H9 (cell line): Measurements from ENCODE around the gene PPP1R16B. TPM values are rescaled to one million over a fixed set of nuclear protein-coding genes. Genes with fewer than 3 reads are reported as not detected.

ENCODE experiments used
- DNase-seq: peaks from one replicate; pipeline ENCODE4 v3.0.0-alpha.2; 2017
- H2AFZ ChIP-seq: one replicate; pipeline ENCODE4 v1.6.1; 2013; ENCODE audit warnings: mild to moderate bottlenecking, low read length, control low read depth, moderate library complexity
- H2AK5ac ChIP-seq: 2 replicates; pipeline ENCODE4 v1.6.1; 2013; ENCODE audit warnings: low read length, control low read depth, mixed read lengths; ENCODE audit not compliant: insufficient read length
- H2BK120ac ChIP-seq: one replicate; pipeline ENCODE4 v1.6.1; 2013; ENCODE audit warnings: low read depth, mild to moderate bottlenecking, low read length, control low read depth, inconsistent platforms; ENCODE audit not compliant: poor library complexity, severe bottlenecking
- H2BK12ac ChIP-seq: 2 replicates; pipeline ENCODE4 v1.6.1; 2013; ENCODE audit warnings: low read length, control low read depth, mixed read lengths, low read depth; ENCODE audit not compliant: insufficient read length
- H2BK15ac ChIP-seq: 2 replicates; pipeline ENCODE4 v1.6.1; 2013; ENCODE audit warnings: low read depth, low read length, control low read depth
- H2BK20ac ChIP-seq: one replicate; pipeline ENCODE4 v1.6.1; 2013; ENCODE audit warnings: low read depth, mild to moderate bottlenecking, low read length, control low read depth, inconsistent platforms; ENCODE audit not compliant: poor library complexity, severe bottlenecking
- H2BK5ac ChIP-seq: 2 replicates; pipeline ENCODE4 v1.6.1; 2013; ENCODE audit warnings: low read length, control low read depth, mixed read lengths; ENCODE audit not compliant: insufficient read length
- H3K14ac ChIP-seq: 2 replicates; pipeline ENCODE4 v1.6.1; 2013; ENCODE audit warnings: low read length, control low read depth; ENCODE audit not compliant: insufficient read depth
- H3K18ac ChIP-seq: 2 replicates; pipeline ENCODE4 v1.6.1; 2013; ENCODE audit warnings: low read depth, mild to moderate bottlenecking, mixed read lengths, low read length, control low read depth; ENCODE audit not compliant: insufficient read length
- H3K23ac ChIP-seq: 2 replicates; pipeline ENCODE4 v1.6.1; 2013; ENCODE audit warnings: low read length, control low read depth, mixed read lengths, low read depth; ENCODE audit not compliant: insufficient read length
- H3K23me2 ChIP-seq: 2 replicates; pipeline ENCODE4 v1.6.1; 2013; ENCODE audit warnings: low read depth, mild to moderate bottlenecking, mixed read lengths, low read length, control low read depth; ENCODE audit not compliant: insufficient read length, poor library complexity, severe bottlenecking
- H3K27ac ChIP-seq: 2 replicates; pipeline ENCODE4 v1.5.1; 2013; ENCODE audit warnings: low read length, control low read depth, mixed read lengths, low read depth; ENCODE audit not compliant: insufficient read length
- H3K27me3 ChIP-seq: 2 replicates; pipeline ENCODE4 v1.6.1; 2013; ENCODE audit warnings: low read length, control low read depth, inconsistent platforms; ENCODE audit not compliant: insufficient read depth
- H3K4ac ChIP-seq: 2 replicates; pipeline ENCODE4 v1.6.1; 2013; ENCODE audit warnings: low read depth, mild to moderate bottlenecking, control low read depth, inconsistent platforms, low read length, moderate library complexity
- H3K4me1 ChIP-seq: 2 replicates; pipeline ENCODE4 v1.6.1; 2013; ENCODE audit warnings: low read length, control low read depth, inconsistent platforms; ENCODE audit not compliant: insufficient read depth
- H3K4me2 ChIP-seq: 2 replicates; pipeline ENCODE4 v1.6.1; 2013; ENCODE audit warnings: low read length, control low read depth, mixed read lengths; ENCODE audit not compliant: insufficient read length, insufficient read depth
- H3K56ac ChIP-seq: 2 replicates; pipeline ENCODE4 v1.6.1; 2013; ENCODE audit warnings: low read depth, mild to moderate bottlenecking, mixed read lengths, low read length, control low read depth; ENCODE audit not compliant: insufficient read length
- H3K79me1 ChIP-seq: 2 replicates; pipeline ENCODE4 v1.6.1; 2013; ENCODE audit warnings: low read depth, mild to moderate bottlenecking, moderate library complexity, low read length, control low read depth, inconsistent platforms; ENCODE audit not compliant: insufficient read depth, poor library complexity, severe bottlenecking
- H3K79me2 ChIP-seq: 2 replicates; pipeline ENCODE4 v1.6.1; 2013; ENCODE audit warnings: low read length, control low read depth, inconsistent platforms; ENCODE audit not compliant: insufficient read depth
- H3K9ac ChIP-seq: 2 replicates; pipeline ENCODE4 v1.6.1; 2013; ENCODE audit warnings: low read length, control low read depth, mixed read lengths; ENCODE audit not compliant: insufficient read length; ENCODE audit errors: extremely low read depth
- H3K9me3 ChIP-seq: one replicate; pipeline ENCODE4 v1.6.1; 2013; ENCODE audit warnings: low read depth, low read length, inconsistent platforms; ENCODE audit not compliant: control insufficient read depth
- H3T11ph ChIP-seq: one replicate; pipeline ENCODE4 v1.6.1; 2013; ENCODE audit warnings: mild to moderate bottlenecking, low read length, control low read depth, inconsistent platforms
- H4K20me1 ChIP-seq: one replicate; pipeline ENCODE4 v1.6.1; 2013; ENCODE audit not compliant: control insufficient read depth, insufficient read length, insufficient read depth
- H4K5ac ChIP-seq: 2 replicates; pipeline ENCODE4 v1.6.1; 2013; ENCODE audit warnings: low read depth, mild to moderate bottlenecking, mixed read lengths, low read length, control low read depth; ENCODE audit not compliant: insufficient read length
- H4K8ac ChIP-seq: replicated peaks from 2 replicates; pipeline ENCODE4 v1.6.1; 2013; ENCODE audit warnings: low read length, control low read depth, mixed read lengths, low read depth; ENCODE audit not compliant: insufficient read length
- H4K91ac ChIP-seq: 2 replicates; pipeline ENCODE4 v1.6.1; 2013; ENCODE audit warnings: low read depth, mild to moderate bottlenecking, moderate library complexity, mixed read lengths, low read length, control low read depth; ENCODE audit not compliant: insufficient read length
- H3K27ac Mint-ChIP-seq, 3 experiments: 2 replicates in 2 of 3; 3 replicates in 1 of 3; pipeline ENCODE4 v1.8.0; 2020 to 2021; ENCODE audit warnings: mixed read lengths in 3 of 3, mild to moderate bottlenecking in 1 of 3, moderate library complexity in 1 of 3
- H3K27me3 Mint-ChIP-seq: 2 replicates; pipeline ENCODE4 v1.8.0; 2021; ENCODE audit warnings: low read depth, mild to moderate bottlenecking, moderate library complexity, mixed read lengths
- H3K36me3 Mint-ChIP-seq, 3 experiments: 2 replicates in 2 of 3; 3 replicates in 1 of 3; pipeline ENCODE4 v1.8.0; 2020 to 2021; ENCODE audit warnings: low read depth in 3 of 3, mixed read lengths in 3 of 3; ENCODE audit not compliant: insufficient read depth in 1 of 3
- H3K4me1 Mint-ChIP-seq, 2 experiments: 2 replicates each; pipeline ENCODE4 v1.8.0; 2020; ENCODE audit warnings: mixed read lengths in 2 of 2
- H3K4me3 Mint-ChIP-seq, 2 experiments: 2 replicates in 1 of 2; 3 replicates in 1 of 2; pipeline ENCODE4 v1.8.0; 2020 to 2021; ENCODE audit warnings: mild to moderate bottlenecking in 2 of 2, mixed read lengths in 2 of 2, moderate library complexity in 1 of 2
- H3K9me3 Mint-ChIP-seq, 2 experiments: 2 replicates in 1 of 2; 3 replicates in 1 of 2; pipeline ENCODE4 v1.8.0; 2020; ENCODE audit warnings: mild to moderate bottlenecking in 2 of 2, mixed read lengths in 2 of 2, moderate library complexity in 1 of 2
- CTCF ChIP-seq: fragments of 200-600 bp; sonication (generic); conservative IDR thresholded peaks from 3 replicates; pipeline ENCODE4 v1.8.0; 2021; ENCODE audit warnings: antibody characterized with exemption, mild to moderate bottlenecking
- WGBS: extraction: QIAGEN DNeasy Blood & Tissue Kit; methylation state at CpG from one replicate; pipeline ENCODE4 v1.1.7; 2013; ENCODE audit warnings: missing lambda C conversion rate, low lambda C conversion rate, mixed read lengths; ENCODE audit not compliant: insufficient read length; ENCODE audit errors: extremely low coverage; 5-methylcytosine and 5-hydroxymethylcytosine counted together
- total RNA-seq: library from RNA; stranded (reverse); gene quantifications from 2 replicates; pipeline ENCODE4 v1.2.1, GENCODE V29; 2021

The PPP1R16B gene
- total RNA-seq, 1 experiment from 2014 or later: 8.2 TPM

GRCh38 chr20:38842026-38842425, 36.5 kb downstream of the PPP1R16B start:
- Histone ChIP-seq H2BK5ac (no peak overlapping the region), H2AK5ac (no peak overlapping the region), H2BK20ac (no peak overlapping the region), H4K20me1 (no peaks in the 10 kb centered on the region), H4K8ac (no peak overlapping the region), H3K79me2 (no peaks in the 10 kb centered on the region), H3K4ac (no peak overlapping the region), H3K9ac (no peak overlapping the region), H2BK15ac (no peak overlapping the region), H4K5ac (no peak overlapping the region), H3K14ac (no peak overlapping the region), H3K79me1 (no peaks in the 10 kb centered on the region), H3K56ac (no peak overlapping the region), H3K23me2 (no peaks in the 10 kb centered on the region), H2AFZ (no peak overlapping the region), H3K4me1 (no peaks in the 10 kb centered on the region), H4K91ac (no peak overlapping the region), H3T11ph (no peak overlapping the region), H2BK12ac (no peak overlapping the region), H3K27me3 (no peaks in the 10 kb centered on the region), H3K27ac (no peak overlapping the region), H3K23ac (no peak overlapping the region), H3K18ac (no peak overlapping the region), H3K4me2 (no peak overlapping the region), H3K9me3 (no peaks in the 10 kb centered on the region), H2BK120ac (no peak overlapping the region)
- DNase-seq: no peak
- TF ChIP-seq CTCF: no peak
- Mint-ChIP-seq H3K4me3 (no peak overlapping the region), H3K27me3 (no peaks in the 10 kb centered on the region), H3K9me3 (no peaks in the 10 kb centered on the region), H3K4me1 (peaks cover 17 to 23% of the 10 kb centered on the region in 2 experiments), H3K27ac (0 out of 7 replicates have a peak overlapping the region, but pooled peaks of 2 of the 3 experiments have one; percentile 16 to 28), H3K36me3 (no peaks in the 10 kb centered on the region; a peak in 2 of 7 replicates)
- no CpG with 5 or more reads among the region's 1 CpG for WGBS
